Thoracic aorta endothelial cell (primary cell): Measurements from ENCODE around the gene RTF1. TPM values are rescaled to one million over a fixed set of nuclear protein-coding genes. Genes with fewer than 3 reads are reported as not detected.

Source experiments
- small RNA-seq: library from RNA; depleted of rRNA; stranded (forward); fragments of <200 nt; gene quantifications from one replicate; pipeline ENCODE3, GENCODE V24; 2012
- total RNA-seq: library from RNA; depleted of rRNA; stranded (reverse); fragments of >200 nt; gene quantifications from 2 replicates; pipeline ENCODE4 v1.2.3, GENCODE V29; 2012

Gene RTF1
- 49.3 and 55.9 TPM in 2 replicates for total RNA-seq

DNA sequence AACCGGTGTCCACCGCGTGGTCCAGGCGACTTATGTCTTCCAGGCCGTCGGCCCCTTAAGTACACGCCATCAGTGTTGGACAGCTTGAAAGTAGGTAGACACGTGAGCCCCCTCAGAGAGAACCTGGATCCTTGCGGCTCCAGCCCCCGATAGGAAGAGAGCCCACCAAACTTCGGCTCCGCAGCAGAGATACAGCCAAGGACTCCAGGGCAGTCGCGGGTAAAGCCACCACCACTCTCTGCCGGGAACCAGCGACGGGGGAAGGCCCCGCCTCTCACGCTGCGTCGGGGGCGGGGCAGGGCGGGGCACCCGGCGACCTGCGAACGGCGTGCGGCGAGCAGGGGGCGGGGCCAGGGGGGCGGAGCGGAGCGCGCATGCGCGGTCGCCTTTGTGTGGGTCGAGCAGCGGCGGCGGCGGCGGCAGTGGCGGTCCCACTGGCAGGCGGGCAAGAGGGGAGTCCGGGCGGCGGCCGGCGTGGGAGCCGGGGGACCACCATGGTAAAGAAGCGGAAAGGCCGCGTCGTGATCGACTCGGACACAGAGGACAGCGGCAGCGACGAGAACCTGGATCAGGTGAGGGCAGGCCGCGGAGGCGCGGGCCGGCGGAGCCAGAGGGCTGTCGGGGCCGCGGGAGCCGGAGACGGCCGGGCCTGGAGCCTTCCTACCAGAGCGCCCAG, at the start of gene RTF1:
RTF1 (plus strand) TSS at position 354 of the 676 bp plus-strand sequence; CDS start at position 375, 21 bp downstream.

DNA sequence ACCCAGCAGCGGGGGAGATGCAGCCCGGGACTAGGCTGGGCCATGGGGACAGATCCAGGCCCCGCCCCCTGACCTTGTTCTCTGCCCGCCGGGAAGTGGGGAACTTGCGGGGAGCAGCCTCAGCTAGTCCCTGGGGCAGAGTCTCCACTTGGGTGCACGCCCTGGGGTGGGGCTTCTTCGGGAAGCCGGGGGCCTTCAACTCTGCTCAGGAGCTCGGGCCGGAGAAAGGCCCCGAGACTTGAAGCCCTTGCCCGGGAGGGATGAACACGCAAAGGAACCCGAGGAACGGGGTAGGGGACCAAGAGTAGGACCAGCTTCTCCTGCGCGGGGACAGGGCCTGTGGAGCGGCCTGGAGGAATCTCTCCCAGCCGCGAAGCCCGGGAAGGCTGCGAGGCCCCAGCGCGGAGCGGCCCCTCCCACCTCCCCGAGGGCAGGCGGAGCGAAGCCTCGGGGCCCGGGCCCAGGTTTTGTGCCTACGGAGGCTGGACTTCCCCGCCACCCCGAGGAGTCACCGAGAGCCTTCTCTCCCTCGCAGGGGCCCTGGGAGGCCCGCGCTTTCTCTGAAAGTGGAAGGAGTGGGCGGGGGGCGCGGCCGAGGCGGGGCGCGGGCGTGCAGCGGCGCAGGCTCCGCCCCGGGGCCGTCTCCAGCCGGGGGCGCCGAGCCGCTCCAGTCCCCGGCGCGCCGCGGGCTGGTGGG, 76.5 kb downstream of the RTF1 start, which contains the start of gene ITPKA:
ITPKA (plus strand) TSS at position 670 of the 697 bp plus-strand sequence. CDS start 54 bp downstream, outside the sequence.

DNA sequence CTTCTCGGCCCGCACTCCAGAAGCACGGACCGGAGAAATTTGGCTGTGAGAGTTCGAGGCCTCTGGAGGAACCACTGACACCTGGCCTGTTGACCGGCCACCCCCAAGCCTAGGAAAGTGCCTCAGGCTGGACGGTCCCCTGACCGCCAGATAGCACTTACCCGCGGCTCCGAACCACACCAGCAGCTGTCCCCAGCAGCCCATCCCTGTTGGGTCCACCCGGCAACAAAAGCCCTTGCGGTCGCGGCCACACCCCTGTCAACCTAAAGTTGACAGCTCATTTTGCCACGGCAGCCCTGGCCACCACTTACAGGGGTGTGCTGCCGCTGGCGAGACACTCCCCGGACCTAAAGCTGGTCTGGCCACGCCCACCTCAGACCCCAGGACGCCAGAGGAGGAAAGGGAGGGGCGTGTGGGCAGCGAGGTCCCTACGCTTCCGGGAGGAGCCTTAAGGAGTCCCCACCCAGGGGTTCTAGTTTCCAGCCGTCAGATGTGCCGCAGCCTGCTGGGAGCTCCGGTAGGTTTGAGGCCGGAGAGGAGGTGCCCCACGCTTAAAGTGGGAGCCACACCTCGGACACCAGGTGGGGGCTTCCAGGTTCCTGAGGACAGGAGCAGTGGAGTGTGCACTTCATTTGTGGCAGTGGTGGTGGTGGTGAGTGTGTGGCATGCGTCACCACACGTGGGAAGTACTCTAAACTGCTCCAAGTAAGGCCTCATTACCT, 96.8 kb downstream of the RTF1 start, which contains the start of gene LTK:
LTK (minus strand) TSS at position 322 of the 722 bp plus-strand sequence; CDS start at position 204, 118 bp downstream.

Small RNAs within 50 kb of the gene (small RNA-seq; reads per million reads assigned to genes)
- not detected for gene RNU6-1169P

Other genes with a start within 250 kb of the RTF1 start
- not detected in 2 replicates for gene EXD1, start 186.3 kb upstream of the RTF1 start, total RNA-seq
- 117 and 133 TPM in 2 replicates for gene CHP1, start 185.8 kb upstream of the RTF1 start, total RNA-seq
- 11.4 and 16.9 TPM in 2 replicates for gene OIP5, start 84.5 kb upstream of the RTF1 start, total RNA-seq
- 96.3 and 172 TPM in 2 replicates for gene NUSAP1, start 84.2 kb upstream of the RTF1 start, total RNA-seq
- 29.1 and 31.2 TPM in 2 replicates for gene NDUFAF1, start 14.6 kb upstream of the RTF1 start, total RNA-seq
- gene ITPKA, start 76.8 kb downstream of the RTF1 start, total RNA-seq: 0.36 and 1.2 TPM in 2 replicates
- 0.07 and 0.13 TPM in 2 replicates for gene LTK, start 96.7 kb downstream of the RTF1 start, total RNA-seq
- 23.2 and 30.2 TPM in 2 replicates for gene RPAP1, start 127.2 kb downstream of the RTF1 start, total RNA-seq
- gene TYRO3, start 142.1 kb downstream of the RTF1 start, total RNA-seq: 10.4 and 12.6 TPM in 2 replicates
- gene MGA, start 243.3 kb downstream of the RTF1 start, total RNA-seq: 46.3 and 50.0 TPM in 2 replicates